Peyer's patch (tissue), 4 donors: Measurements from ENCODE around the gene GNAL.

Source experiments
- POLR2A ChIP-seq, 2 donors: fragments of 450-650 bp; IDR thresholded peaks; one replicate each; pipeline ENCODE4 v1.5.1; 2017; ENCODE audit warnings: antibody characterized with exemption in 2 of 2, mild to moderate bottlenecking in 2 of 2, moderate library complexity in 2 of 2
- TF ChIP-seq, protein P1 (sequence below), 6 experiments: fragments of 450-650 bp in 4 of 6; fragments of 200-600 bp in 2 of 6; sonication (generic) in 1 of 6; IDR thresholded peaks; one replicate each; pipeline ENCODE4 v1.5.1; 2017 to 2019; ENCODE audit warnings: antibody characterized with exemption in 6 of 6, mild to moderate bottlenecking in 3 of 6, moderate library complexity in 1 of 6

- TF ChIP-seq, protein P1, sequence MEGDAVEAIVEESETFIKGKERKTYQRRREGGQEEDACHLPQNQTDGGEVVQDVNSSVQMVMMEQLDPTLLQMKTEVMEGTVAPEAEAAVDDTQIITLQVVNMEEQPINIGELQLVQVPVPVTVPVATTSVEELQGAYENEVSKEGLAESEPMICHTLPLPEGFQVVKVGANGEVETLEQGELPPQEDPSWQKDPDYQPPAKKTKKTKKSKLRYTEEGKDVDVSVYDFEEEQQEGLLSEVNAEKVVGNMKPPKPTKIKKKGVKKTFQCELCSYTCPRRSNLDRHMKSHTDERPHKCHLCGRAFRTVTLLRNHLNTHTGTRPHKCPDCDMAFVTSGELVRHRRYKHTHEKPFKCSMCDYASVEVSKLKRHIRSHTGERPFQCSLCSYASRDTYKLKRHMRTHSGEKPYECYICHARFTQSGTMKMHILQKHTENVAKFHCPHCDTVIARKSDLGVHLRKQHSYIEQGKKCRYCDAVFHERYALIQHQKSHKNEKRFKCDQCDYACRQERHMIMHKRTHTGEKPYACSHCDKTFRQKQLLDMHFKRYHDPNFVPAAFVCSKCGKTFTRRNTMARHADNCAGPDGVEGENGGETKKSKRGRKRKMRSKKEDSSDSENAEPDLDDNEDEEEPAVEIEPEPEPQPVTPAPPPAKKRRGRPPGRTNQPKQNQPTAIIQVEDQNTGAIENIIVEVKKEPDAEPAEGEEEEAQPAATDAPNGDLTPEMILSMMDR (IDR thresholded peaks at IDR 0.05) = no peak
- TF ChIP-seq POLR2A (IDR thresholded peaks at IDR 0.05) = no peak
Observed at GRCh38 chr18:11719050-11719449, 30.0 kb downstream of the GNAL start.
